ENCODE data around the gene ANAPC4. TPM values are rescaled to one million over a fixed set of nuclear protein-coding genes. Genes with fewer than 3 reads are reported as not detected.
A peak's percentile ranks its signal among the peaks of the same experiment; 100 is the strongest.

Gene ANAPC4
- total and polyA plus RNA-seq, 2 experiments from 2014 or later = 18.6 to 23.1 TPM

DNA sequence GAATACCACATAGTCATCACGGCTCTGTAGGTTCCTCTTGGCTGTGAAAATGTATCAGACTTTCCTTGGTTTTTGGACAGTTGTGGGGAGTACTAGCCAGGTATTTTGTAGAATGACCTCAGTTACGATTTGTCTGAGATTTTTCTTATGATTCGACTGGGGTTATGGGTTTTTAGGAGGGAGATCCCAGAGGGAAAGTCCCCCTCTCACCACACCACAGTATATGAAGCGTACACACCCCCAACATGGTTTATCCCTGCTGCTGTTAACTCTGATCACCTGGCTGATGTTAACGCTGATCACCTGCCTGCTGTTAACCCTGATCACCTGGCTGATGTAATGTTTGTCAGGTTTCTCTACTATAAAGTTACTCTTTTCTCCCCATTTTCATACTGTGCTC, 72.6 kb downstream of the ANAPC4 start:
- no peak overlapping the region for H3K4me2 ChIP-seq
- H3K27ac ChIP-seq = peak overlapping the region; percentile 22
- H2AFZ ChIP-seq = no peak overlapping the region
- 86% methylated on average over 5 of the region's 5 CpGs for WGBS (ENCODE audit: low lambda C conversion rate, missing lambda C conversion rate)
- H3K27me3 ChIP-seq = no peaks in the 10 kb centered on the region
- H3K36me3 ChIP-seq (replicated peaks; ENCODE audit: insufficient read depth, low read depth) = no peaks in the 10 kb centered on the region
- H3K9me3 ChIP-seq (ENCODE audit: low read depth) = no peaks in the 10 kb centered on the region
- peaks cover 3% of the 10 kb centered on the region for H3K4me1 ChIP-seq (ENCODE audit: insufficient read depth)
- H3K4me3 ChIP-seq = no peak overlapping the region
- no peaks in the 10 kb centered on the region for H4K20me1 ChIP-seq (ENCODE audit: insufficient read depth, poor library complexity, severe bottlenecking)
- DNase-seq (ENCODE audit: low spot score) = no peak
- no peak for TF ChIP-seq EZH2 (IDR thresholded peaks at IDR 0.05; ENCODE audit: borderline replicate concordance)
- TF ChIP-seq EZH2phosphoT487 (IDR thresholded peaks at IDR 0.05; ENCODE audit: low read depth, severe bottlenecking, unreplicated experiment) = no peak
- no peak for TF ChIP-seq CTCF (IDR thresholded peaks at IDR 0.05; ENCODE audit: poor library complexity)
- no peaks in the 10 kb centered on the region for H3K79me2 ChIP-seq
- no peaks in the 10 kb centered on the region for H3K9me2 ChIP-seq (replicated peaks; ENCODE audit: insufficient read depth)

DNA sequence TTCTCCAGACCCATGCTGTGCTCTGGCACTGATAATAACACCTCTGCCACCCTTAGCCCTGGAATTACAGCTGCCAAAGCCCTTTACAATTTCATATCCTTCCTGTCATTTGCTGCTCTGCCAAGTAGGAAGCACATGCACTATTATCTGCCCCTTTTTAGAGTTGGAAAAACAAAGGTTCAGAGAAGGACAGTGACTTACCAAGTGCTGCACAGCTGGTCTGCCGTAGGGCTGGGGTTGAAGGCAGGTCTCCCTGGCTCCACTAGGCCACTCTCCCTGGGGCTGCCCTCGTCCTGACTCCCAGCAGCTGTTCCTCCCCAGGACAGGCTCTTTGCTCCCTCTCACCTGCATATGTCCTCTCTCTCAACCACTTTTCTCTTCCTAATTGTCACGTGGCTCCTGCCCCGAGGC, 73.4 kb downstream of the ANAPC4 start:
- no peak overlapping the region for H2AFZ ChIP-seq
- WGBS (ENCODE audit: low lambda C conversion rate, missing lambda C conversion rate) = 82% methylated on average over 4 of the region's 4 CpGs
- no peak overlapping the region for H3K27ac ChIP-seq

DNA sequence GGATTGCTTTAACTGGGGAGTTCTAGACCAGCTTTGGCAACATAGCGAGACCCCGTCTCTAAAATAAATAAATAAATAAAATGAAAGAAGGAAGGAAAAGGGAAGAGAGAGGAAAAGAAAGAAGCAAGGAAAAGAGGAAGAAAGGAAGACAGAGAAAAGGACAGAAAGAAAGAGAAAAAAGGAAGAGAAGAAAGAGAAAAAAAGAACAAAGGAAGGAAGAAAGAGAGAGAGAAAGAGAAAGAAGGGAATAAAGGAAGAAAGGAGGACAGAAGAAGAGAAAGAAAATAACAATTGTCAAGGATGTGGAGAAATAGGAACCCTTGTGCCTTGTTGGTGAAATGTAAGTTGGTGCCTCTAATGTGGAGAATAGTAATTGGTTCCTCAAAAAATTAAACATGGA, 74.6 kb downstream of the ANAPC4 start:
- no peak for TF ChIP-seq EZH2phosphoT487 (IDR thresholded peaks at IDR 0.05; ENCODE audit: low read depth, severe bottlenecking, unreplicated experiment)
- Histone ChIP-seq H3K4me1 (ENCODE audit: insufficient read depth) (peaks cover 3% of the 10 kb centered on the region), H3K9me2 (replicated peaks; ENCODE audit: insufficient read depth) (no peaks in the 10 kb centered on the region), H3K27me3 (no peaks in the 10 kb centered on the region), H3K4me2 (no peak overlapping the region), H3K79me2 (no peaks in the 10 kb centered on the region), H3K36me3 (replicated peaks; ENCODE audit: insufficient read depth, low read depth) (no peaks in the 10 kb centered on the region), H3K4me3 (no peak overlapping the region), H3K9me3 (ENCODE audit: low read depth) (no peaks in the 10 kb centered on the region), H2AFZ (no peak overlapping the region), H3K27ac (no peak overlapping the region), H4K20me1 (ENCODE audit: insufficient read depth, poor library complexity, severe bottlenecking) (no peaks in the 10 kb centered on the region)
- 100% methylated on average over 2 of the region's 2 CpGs for WGBS (ENCODE audit: low lambda C conversion rate, missing lambda C conversion rate)
- no peak for DNase-seq (ENCODE audit: low spot score)

More for the DNA sequence above, 73.4 kb downstream of the ANAPC4 start:
- H3K4me2 ChIP-seq = no peak overlapping the region
- no peaks in the 10 kb centered on the region for H3K27me3 ChIP-seq
- H3K9me2 ChIP-seq (replicated peaks; ENCODE audit: insufficient read depth) = no peaks in the 10 kb centered on the region
- no peaks in the 10 kb centered on the region for H3K9me3 ChIP-seq (ENCODE audit: low read depth)
- no peak overlapping the region for H3K4me3 ChIP-seq
- no peaks in the 10 kb centered on the region for H3K79me2 ChIP-seq
- no peaks in the 10 kb centered on the region for H4K20me1 ChIP-seq (ENCODE audit: insufficient read depth, poor library complexity, severe bottlenecking)
- H3K36me3 ChIP-seq (replicated peaks; ENCODE audit: insufficient read depth, low read depth) = no peaks in the 10 kb centered on the region
- TF ChIP-seq CTCF (IDR thresholded peaks at IDR 0.05; ENCODE audit: poor library complexity) (no peak), EZH2phosphoT487 (IDR thresholded peaks at IDR 0.05; ENCODE audit: low read depth, severe bottlenecking, unreplicated experiment) (no peak), EZH2 (IDR thresholded peaks at IDR 0.05; ENCODE audit: borderline replicate concordance) (no peak)
- no peak for DNase-seq (ENCODE audit: low spot score)
- peaks cover 3% of the 10 kb centered on the region for H3K4me1 ChIP-seq (ENCODE audit: insufficient read depth)

DNA sequence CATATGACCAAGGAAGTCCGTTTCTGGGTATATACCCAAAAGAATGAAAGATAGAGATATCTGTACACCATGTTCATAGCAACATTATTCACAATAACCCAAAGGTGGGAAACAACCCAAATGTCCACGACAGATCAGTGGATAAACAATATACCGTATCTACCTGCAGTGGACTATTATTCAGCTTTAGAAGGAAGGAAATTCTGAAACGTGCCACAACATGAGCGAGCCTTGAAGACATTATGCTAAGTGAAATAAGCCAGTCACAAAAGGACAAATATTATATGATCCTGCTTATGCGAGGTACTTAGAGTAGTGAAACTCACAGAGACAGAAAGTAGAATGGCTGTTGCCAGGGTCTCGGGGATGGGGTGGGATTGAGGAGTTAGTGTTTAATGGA, 75.0 kb downstream of the ANAPC4 start:
- WGBS (ENCODE audit: low lambda C conversion rate, missing lambda C conversion rate) = 96% methylated on average over 7 of the region's 7 CpGs
- no peaks in the 10 kb centered on the region for H3K27me3 ChIP-seq

More for the DNA sequence above, 75.0 kb downstream of the ANAPC4 start:
- H3K9me3 ChIP-seq (ENCODE audit: low read depth) = no peaks in the 10 kb centered on the region
- no peaks in the 10 kb centered on the region for H4K20me1 ChIP-seq (ENCODE audit: insufficient read depth, poor library complexity, severe bottlenecking)
- no peak overlapping the region for H2AFZ ChIP-seq
- no peaks in the 10 kb centered on the region for H3K36me3 ChIP-seq (replicated peaks; ENCODE audit: insufficient read depth, low read depth)
- no peak overlapping the region for H3K4me3 ChIP-seq
- H3K4me1 ChIP-seq (ENCODE audit: insufficient read depth) = peaks cover 3% of the 10 kb centered on the region
- TF ChIP-seq EZH2phosphoT487 (IDR thresholded peaks at IDR 0.05; ENCODE audit: low read depth, severe bottlenecking, unreplicated experiment) (no peak), CTCF (IDR thresholded peaks at IDR 0.05; ENCODE audit: poor library complexity) (no peak), EZH2 (IDR thresholded peaks at IDR 0.05; ENCODE audit: borderline replicate concordance) (no peak)
- H3K27ac ChIP-seq = no peak overlapping the region
- H3K79me2 ChIP-seq = no peaks in the 10 kb centered on the region
- no peak overlapping the region for H3K4me2 ChIP-seq
- DNase-seq (ENCODE audit: low spot score) = no peak
- H3K9me2 ChIP-seq (replicated peaks; ENCODE audit: insufficient read depth) = no peaks in the 10 kb centered on the region

Data from hepatocyte (in vitro differentiated cells).